PC-3 (cell line): Measurements from ENCODE around the gene MARCOL.

ENCODE experiments used
- EZH2 ChIP-seq: fragments of 300-600 bp; sonication (generic); IDR thresholded peaks from one replicate; pipeline ENCODE4 v1.6.1; 2017; ENCODE audit warnings: antibody characterized with exemption, mild to moderate bottlenecking, low read length; ENCODE audit not compliant: unreplicated experiment
- EZH2phosphoT487 ChIP-seq: fragments of 300-600 bp; sonication (generic); IDR thresholded peaks from 2 replicates; pipeline ENCODE4 v1.6.1; 2018; ENCODE audit warnings: mild to moderate bottlenecking, antibody characterized with exemption, low read length, borderline replicate concordance
- TF ChIP-seq, protein P1 (sequence below): fragments of 300-600 bp; sonication (generic); conservative IDR thresholded peaks from 2 replicates; pipeline ENCODE4 v1.5.1; 2017; ENCODE audit warnings: antibody characterized with exemption, low read depth, mild to moderate bottlenecking, low read length

DNA sequence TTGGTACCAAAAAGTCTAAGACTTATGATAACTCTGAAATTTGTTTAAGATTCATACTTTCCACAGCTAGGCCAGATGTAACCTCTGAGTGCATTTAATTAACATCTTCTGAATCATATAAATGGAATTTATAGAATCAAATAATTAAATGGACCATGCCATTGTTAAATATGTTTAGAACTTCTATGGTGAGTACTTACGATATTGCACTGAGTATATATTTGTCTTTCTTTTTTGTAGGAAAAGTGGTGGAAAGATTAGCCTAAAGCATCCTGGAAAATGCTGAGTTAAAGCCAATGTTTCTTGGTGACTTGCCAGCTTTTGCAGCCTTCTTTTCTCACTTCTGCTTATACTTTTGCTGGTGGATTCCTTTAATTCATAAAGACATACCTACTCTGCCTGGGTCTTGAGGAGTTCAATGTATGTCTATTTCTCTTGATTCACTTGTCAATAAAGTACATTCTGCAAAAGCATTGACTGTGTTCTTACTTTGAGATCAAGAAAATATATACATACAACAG is 23.6 kb upstream of the MARCOL start:
- TF ChIP-seq, protein P1, sequence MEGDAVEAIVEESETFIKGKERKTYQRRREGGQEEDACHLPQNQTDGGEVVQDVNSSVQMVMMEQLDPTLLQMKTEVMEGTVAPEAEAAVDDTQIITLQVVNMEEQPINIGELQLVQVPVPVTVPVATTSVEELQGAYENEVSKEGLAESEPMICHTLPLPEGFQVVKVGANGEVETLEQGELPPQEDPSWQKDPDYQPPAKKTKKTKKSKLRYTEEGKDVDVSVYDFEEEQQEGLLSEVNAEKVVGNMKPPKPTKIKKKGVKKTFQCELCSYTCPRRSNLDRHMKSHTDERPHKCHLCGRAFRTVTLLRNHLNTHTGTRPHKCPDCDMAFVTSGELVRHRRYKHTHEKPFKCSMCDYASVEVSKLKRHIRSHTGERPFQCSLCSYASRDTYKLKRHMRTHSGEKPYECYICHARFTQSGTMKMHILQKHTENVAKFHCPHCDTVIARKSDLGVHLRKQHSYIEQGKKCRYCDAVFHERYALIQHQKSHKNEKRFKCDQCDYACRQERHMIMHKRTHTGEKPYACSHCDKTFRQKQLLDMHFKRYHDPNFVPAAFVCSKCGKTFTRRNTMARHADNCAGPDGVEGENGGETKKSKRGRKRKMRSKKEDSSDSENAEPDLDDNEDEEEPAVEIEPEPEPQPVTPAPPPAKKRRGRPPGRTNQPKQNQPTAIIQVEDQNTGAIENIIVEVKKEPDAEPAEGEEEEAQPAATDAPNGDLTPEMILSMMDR: no peak
- TF ChIP-seq EZH2: no peak
- TF ChIP-seq EZH2phosphoT487: no peak
